ENCODE data around the gene GALC.

The GALC gene

GRCh38 chr14:87952307-87953094 is 40.5 kb downstream of the GALC start:
- DNase-seq: peak; percentile 46

- DNase-seq: peak; percentile 66
Observed at GRCh38 chr14:87944987-87945604, 47.9 kb downstream of the GALC start.

GRCh38 chr14:87940894-87941293 is 52.1 kb downstream of the GALC start:
- DNase-seq: no peak

GRCh38 chr14:87940382-87940781 is 52.6 kb downstream of the GALC start:
- no peak for DNase-seq

- DNase-seq: no peak
Observed at GRCh38 chr14:87935886-87936285, 57.1 kb downstream of the GALC start.

GRCh38 chr14:87935081-87935828 is 57.7 kb downstream of the GALC start:
- no peak for DNase-seq

- DNase-seq: no peak
Observed at GRCh38 chr14:87934185-87934584, 58.8 kb downstream of the GALC start.

GRCh38 chr14:87916886-87917275 is 76.1 kb downstream of the GALC start:
- DNase-seq: no peak

- no peak for DNase-seq
Observed at GRCh38 chr14:87916103-87916885, 76.7 kb downstream of the GALC start.

GRCh38 chr14:87908550-87908949 is 84.4 kb downstream of the GALC start:
- DNase-seq: no peak

GRCh38 chr14:87901652-87902051 is 91.3 kb downstream of the GALC start:
- no peak for DNase-seq

GRCh38 chr14:87901236-87901635 is 91.7 kb downstream of the GALC start:
- DNase-seq: no peak

- DNase-seq: no peak
Observed at GRCh38 chr14:87899228-87899627, 93.8 kb downstream of the GALC start.

GRCh38 chr14:87898301-87898700 is 94.7 kb downstream of the GALC start:
- DNase-seq: no peak

- peak; percentile 34 for DNase-seq
Observed at GRCh38 chr14:87896393-87897380, 96.3 kb downstream of the GALC start.

- DNase-seq: no peak
Observed at GRCh38 chr14:87894920-87895319, 98.1 kb downstream of the GALC start.

GRCh38 chr14:87892763-87893162 is 100.2 kb downstream of the GALC start:
- no peak for DNase-seq

GRCh38 chr14:87888136-87888999 is 104.6 kb downstream of the GALC start:
- DNase-seq: no peak

GRCh38 chr14:87883750-87884149 is 109.2 kb downstream of the GALC start:
- no peak for DNase-seq
